A549 (cell line): ENCODE measurements around the gene EPHB1.

Experiments
- POLR2A ChIP-seq: IDR thresholded peaks from 2 replicates; pipeline ENCODE4 v1.6.1; 2012; ENCODE audit warnings: mild to moderate bottlenecking, low read length
- SMC3 ChIP-seq: fragments of >200 bp; sonication (Bioruptor Twin); formaldehyde crosslinking; IDR thresholded peaks from 3 replicates; pipeline ENCODE4 v1.6.1; 2018; ENCODE audit warnings: inconsistent platforms
- TF ChIP-seq, protein P1 (sequence below): fragments of >200 bp; sonication (Bioruptor Twin); formaldehyde crosslinking; IDR thresholded peaks from 3 replicates; pipeline ENCODE4 v1.5.1; 2016

DNA sequence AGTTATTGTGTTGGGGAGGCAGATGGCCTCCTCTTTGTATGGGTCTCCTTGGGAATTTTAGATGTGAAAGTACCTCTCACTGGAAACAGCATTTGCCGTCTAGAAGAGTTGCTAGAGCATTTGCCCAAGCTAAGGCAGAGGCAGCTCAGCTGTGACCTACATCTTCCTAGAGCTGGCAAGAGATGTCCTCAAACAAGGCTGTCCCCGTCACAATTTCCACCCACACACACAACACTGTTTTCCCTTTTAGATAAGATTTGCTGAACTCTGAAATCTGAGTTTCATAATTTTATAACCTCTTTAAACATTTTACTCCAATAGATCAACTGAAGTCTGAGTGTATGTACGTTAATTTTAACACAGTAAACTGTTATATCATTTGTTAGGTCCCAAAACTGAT lies 352.6 kb downstream of the EPHB1 start:
- TF ChIP-seq SMC3, result no peak
- TF ChIP-seq, protein P1, sequence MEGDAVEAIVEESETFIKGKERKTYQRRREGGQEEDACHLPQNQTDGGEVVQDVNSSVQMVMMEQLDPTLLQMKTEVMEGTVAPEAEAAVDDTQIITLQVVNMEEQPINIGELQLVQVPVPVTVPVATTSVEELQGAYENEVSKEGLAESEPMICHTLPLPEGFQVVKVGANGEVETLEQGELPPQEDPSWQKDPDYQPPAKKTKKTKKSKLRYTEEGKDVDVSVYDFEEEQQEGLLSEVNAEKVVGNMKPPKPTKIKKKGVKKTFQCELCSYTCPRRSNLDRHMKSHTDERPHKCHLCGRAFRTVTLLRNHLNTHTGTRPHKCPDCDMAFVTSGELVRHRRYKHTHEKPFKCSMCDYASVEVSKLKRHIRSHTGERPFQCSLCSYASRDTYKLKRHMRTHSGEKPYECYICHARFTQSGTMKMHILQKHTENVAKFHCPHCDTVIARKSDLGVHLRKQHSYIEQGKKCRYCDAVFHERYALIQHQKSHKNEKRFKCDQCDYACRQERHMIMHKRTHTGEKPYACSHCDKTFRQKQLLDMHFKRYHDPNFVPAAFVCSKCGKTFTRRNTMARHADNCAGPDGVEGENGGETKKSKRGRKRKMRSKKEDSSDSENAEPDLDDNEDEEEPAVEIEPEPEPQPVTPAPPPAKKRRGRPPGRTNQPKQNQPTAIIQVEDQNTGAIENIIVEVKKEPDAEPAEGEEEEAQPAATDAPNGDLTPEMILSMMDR, result no peak
- no peak for TF ChIP-seq POLR2A
